ENCODE measurements around the gene KLF6. TPM values are rescaled to one million over a fixed set of nuclear protein-coding genes. Genes with fewer than 3 reads are reported as not detected.
"Not testable (repeated sequence)": the region's sequence is repeated elsewhere in the genome, so short reads cannot be mapped to it uniquely, and the experiment has no call there.

The KLF6 gene
- total and polyA plus RNA-seq, 5 donors from 2014 or later = 630 to 1,887 (median 680) TPM

DNA sequence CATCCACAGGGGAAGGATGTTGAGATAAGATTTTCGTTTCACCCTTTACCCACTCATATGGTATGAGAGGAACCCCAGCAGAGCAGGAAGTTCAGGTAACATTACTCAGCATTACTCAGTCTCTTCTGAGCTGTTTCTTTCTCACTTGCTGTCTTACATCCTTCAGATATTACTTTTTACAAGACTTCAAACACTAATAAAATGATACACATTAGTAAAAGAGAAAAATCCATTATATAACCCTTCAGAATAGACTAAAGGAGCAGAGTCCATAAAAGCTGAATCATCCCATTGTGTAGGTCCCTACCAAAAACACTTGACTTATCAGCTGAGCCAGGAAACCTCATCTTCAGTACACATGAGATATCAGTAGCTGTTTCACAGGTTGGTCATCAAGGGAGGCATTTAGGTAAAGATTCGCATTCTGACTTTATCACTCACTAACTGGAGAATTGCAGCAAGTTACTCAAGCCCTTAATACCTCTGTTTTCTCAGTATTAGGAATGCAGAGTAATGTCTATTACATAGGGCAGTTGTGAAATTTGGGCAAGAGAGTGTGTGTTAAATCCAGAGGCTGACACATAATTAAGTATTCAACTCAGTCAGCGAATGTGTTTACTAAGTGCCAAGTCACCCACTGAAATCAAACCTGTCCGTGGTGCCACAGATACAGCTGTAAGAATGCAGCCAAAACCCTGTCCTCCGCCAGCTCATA lies 44.7 kb downstream of the KLF6 start:
- H3K27ac ChIP-seq (ENCODE audit: insufficient read depth, low read length, poor library complexity, severe bottlenecking) = peak overlapping the region; percentile 57
- no peaks in the 10 kb centered on the region for H3K27me3 ChIP-seq (ENCODE audit: control insufficient read depth, insufficient read depth, low read length)
- no peaks in the 10 kb centered on the region for H3K27me3 Mint-ChIP-seq
- no peaks in the 10 kb centered on the region for H3K36me3 ChIP-seq (ENCODE audit: control insufficient read depth, insufficient read depth, low read length)
- peak overlapping the region; percentile 34 for H3K4me3 ChIP-seq (ENCODE audit: low read depth, low read length)
- peak overlapping the region; percentile 0 to 83 (median 47) for H3K4me3 Mint-ChIP-seq
- H3K9me3 ChIP-seq (ENCODE audit: control insufficient read depth in 2 of 2, low read length in 2 of 2) = no peaks in the 10 kb centered on the region
- H3K4me1 Mint-ChIP-seq = peaks cover 6 to 34% (median 22%) of the 10 kb centered on the region in 4 donors
- no peaks in the 10 kb centered on the region for H3K9me3 Mint-ChIP-seq
- H3K27ac Mint-ChIP-seq = peak overlapping the region; percentile 4 to 87 (median 46)
- H3K4me1 ChIP-seq (ENCODE audit: control insufficient read depth, insufficient read depth, low read length, poor library complexity, severe bottlenecking) = peaks cover 12% of the 10 kb centered on the region
- no peaks in the 10 kb centered on the region for H3K36me3 Mint-ChIP-seq
- DNase-seq (peak in 2 of 3 donors; percentile 11 to 75), ATAC-seq (ENCODE audit: low read depth in 2 of 2) (peak; percentile 79 to 91)

DNA sequence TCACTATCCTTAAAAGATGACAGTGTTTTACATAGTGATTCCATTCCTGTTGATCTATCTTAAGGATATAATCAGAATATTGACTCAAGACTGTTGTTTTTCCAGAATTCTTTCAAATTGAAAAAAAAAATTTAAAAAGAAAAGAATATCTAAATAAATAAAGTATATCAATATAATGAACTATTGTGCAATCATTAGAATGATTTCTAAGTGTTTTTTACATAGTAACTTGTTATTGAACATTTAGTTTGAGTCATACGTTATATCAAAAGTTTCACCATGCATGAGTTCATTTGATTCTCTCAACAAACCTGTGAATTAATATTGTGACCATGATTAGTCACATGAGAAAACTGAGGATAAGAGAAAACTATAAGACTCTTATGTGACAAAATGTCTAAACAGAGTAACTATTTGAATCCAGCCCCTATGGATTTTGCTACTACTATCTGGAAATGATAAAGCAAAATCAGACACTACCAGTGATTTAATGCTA lies 46.1 kb downstream of the KLF6 start:
- ATAC-seq (ENCODE audit: low read depth in 2 of 2) (no peak), DNase-seq (no peak)
- Mint-ChIP-seq H3K4me1 (peaks cover 6 to 29% (median 22%) of the 10 kb centered on the region in 4 donors), H3K9me3 (no peaks in the 10 kb centered on the region), H3K36me3 (no peaks in the 10 kb centered on the region), H3K27me3 (no peaks in the 10 kb centered on the region), H3K27ac (peak overlapping the region in 1 of 3 donors; percentile 16), H3K4me3 (no peak overlapping the region)
- Histone ChIP-seq H3K27ac (ENCODE audit: insufficient read depth, low read length, poor library complexity, severe bottlenecking) (no peak overlapping the region), H3K4me3 (ENCODE audit: low read depth, low read length) (no peak overlapping the region), H3K27me3 (ENCODE audit: control insufficient read depth, insufficient read depth, low read length) (no peaks in the 10 kb centered on the region), H3K4me1 (ENCODE audit: control insufficient read depth, insufficient read depth, low read length, poor library complexity, severe bottlenecking) (peaks cover 12% of the 10 kb centered on the region), H3K9me3 (ENCODE audit: control insufficient read depth in 2 of 2, low read length in 2 of 2) (no peaks in the 10 kb centered on the region), H3K36me3 (ENCODE audit: control insufficient read depth, insufficient read depth, low read length) (no peaks in the 10 kb centered on the region)

DNA sequence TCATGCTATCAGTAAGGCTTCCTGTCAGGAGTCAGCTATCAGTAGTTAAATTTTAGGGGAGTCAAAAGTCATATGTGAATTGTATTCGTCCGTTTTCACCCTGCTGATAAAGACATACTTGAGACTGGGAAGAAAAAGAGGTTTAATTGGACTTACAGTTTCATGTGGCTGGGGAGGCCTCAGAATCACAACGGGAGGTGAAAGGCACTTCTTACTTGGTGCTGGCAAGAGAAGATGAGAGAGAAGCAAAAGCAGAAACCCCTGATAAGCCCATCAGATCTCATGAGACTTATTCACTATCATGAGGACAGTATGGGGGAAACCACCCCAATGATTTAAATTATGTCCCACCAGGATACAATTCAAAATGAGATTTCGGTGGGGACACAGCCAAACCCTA lies 47.1 kb downstream of the KLF6 start:
- no peak for ATAC-seq (ENCODE audit: low read depth in 2 of 2)
- Histone ChIP-seq H3K4me1 (ENCODE audit: control insufficient read depth, insufficient read depth, low read length, poor library complexity, severe bottlenecking) (peaks cover 12% of the 10 kb centered on the region), H3K27me3 (ENCODE audit: control insufficient read depth, insufficient read depth, low read length) (no peaks in the 10 kb centered on the region), H3K4me3 (ENCODE audit: low read depth, low read length) (no peak overlapping the region), H3K27ac (ENCODE audit: insufficient read depth, low read length, poor library complexity, severe bottlenecking) (no peak overlapping the region), H3K9me3 (ENCODE audit: control insufficient read depth in 2 of 2, low read length in 2 of 2) (no peaks in the 10 kb centered on the region), H3K36me3 (ENCODE audit: control insufficient read depth, insufficient read depth, low read length) (no peaks in the 10 kb centered on the region)
- Mint-ChIP-seq H3K27me3 (no peaks in the 10 kb centered on the region), H3K4me1 (peaks cover 6 to 29% (median 22%) of the 10 kb centered on the region in 4 donors), H3K27ac (no peak overlapping the region), H3K4me3 (no peak overlapping the region), H3K36me3 (no peaks in the 10 kb centered on the region), H3K9me3 (no peaks in the 10 kb centered on the region)
- no peak for DNase-seq

DNA sequence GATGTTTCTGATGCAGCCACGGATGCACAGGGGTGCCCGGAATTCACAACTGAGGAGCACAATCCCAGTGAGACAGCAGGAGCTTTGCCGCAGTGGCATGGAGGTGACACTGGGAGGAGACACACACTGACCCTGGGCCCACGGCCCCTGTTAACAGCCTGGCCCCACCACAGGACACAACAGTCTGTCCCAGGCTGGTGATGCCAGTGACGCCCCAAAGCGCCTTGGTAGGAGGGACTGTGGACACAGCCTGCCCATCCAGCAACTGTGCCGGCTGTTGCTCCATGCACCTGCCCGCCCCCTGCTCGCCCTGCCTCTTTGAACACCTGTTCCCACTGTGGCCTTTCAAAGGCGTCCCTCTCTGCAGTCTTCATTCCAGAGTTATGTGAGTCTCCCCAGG lies 49.8 kb downstream of the KLF6 start:
- Histone ChIP-seq H3K4me3 (ENCODE audit: low read depth, low read length) (no peak overlapping the region), H3K9me3 (ENCODE audit: control insufficient read depth in 2 of 2, low read length in 2 of 2) (no peaks in the 10 kb centered on the region), H3K27me3 (ENCODE audit: control insufficient read depth, insufficient read depth, low read length) (no peaks in the 10 kb centered on the region), H3K36me3 (ENCODE audit: control insufficient read depth, insufficient read depth, low read length) (no peaks in the 10 kb centered on the region), H3K4me1 (ENCODE audit: control insufficient read depth, insufficient read depth, low read length, poor library complexity, severe bottlenecking) (peaks cover 3% of the 10 kb centered on the region), H3K27ac (ENCODE audit: insufficient read depth, low read length, poor library complexity, severe bottlenecking) (no peak overlapping the region)
- H3K27me3 Mint-ChIP-seq = no peaks in the 10 kb centered on the region
- H3K27ac Mint-ChIP-seq = peak overlapping the region in 1 of 3 donors; percentile 24
- DNase-seq = no peak
- peaks cover 0 to 4% (median 0%) of the 10 kb centered on the region in 7 donors for H3K9me3 Mint-ChIP-seq
- H3K4me1 Mint-ChIP-seq = peaks cover 5 to 11% (median 9%) of the 10 kb centered on the region in 4 donors
- peak in 1 of 2 donors; percentile 49 for ATAC-seq (ENCODE audit: low read depth in 2 of 2)
- H3K4me3 Mint-ChIP-seq = no peak overlapping the region
- H3K36me3 Mint-ChIP-seq = peaks cover 5% of the 10 kb centered on the region

DNA sequence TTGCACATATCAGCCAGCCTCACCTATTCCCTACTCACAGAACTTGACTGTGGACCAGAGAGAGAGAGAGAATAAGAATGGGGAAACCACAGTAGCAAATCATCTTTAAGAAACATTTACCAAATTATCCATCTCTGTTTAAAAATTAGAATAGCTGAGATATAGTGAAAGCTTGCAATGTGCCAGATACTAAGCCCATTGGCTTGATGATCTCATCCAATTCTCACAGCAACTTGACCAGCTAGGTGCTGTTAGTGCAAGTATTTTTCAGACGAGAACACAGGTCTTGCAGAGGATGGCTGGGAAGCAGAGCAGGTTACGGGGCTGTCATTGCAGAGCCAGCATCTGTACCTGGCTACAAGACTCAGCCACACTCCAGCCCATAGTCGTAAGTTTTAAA lies 50.9 kb downstream of the KLF6 start:
- peaks cover 0 to 6% (median 4%) of the 10 kb centered on the region in 4 donors for H3K4me1 Mint-ChIP-seq
- H3K27me3 ChIP-seq (ENCODE audit: control insufficient read depth, insufficient read depth, low read length) = no peaks in the 10 kb centered on the region
- ATAC-seq (ENCODE audit: low read depth in 2 of 2) (no peak), DNase-seq (no peak)
- no peak overlapping the region for H3K27ac ChIP-seq (ENCODE audit: insufficient read depth, low read length, poor library complexity, severe bottlenecking)
- no peak overlapping the region for H3K4me3 Mint-ChIP-seq
- no peaks in the 10 kb centered on the region for H3K36me3 ChIP-seq (ENCODE audit: control insufficient read depth, insufficient read depth, low read length)
- no peaks in the 10 kb centered on the region for H3K9me3 ChIP-seq (ENCODE audit: control insufficient read depth in 2 of 2, low read length in 2 of 2)
- peaks cover 0 to 4% (median 0%) of the 10 kb centered on the region in 7 donors for H3K9me3 Mint-ChIP-seq
- H3K27ac Mint-ChIP-seq = no peak overlapping the region
- H3K27me3 Mint-ChIP-seq = no peaks in the 10 kb centered on the region
- H3K4me1 ChIP-seq (ENCODE audit: control insufficient read depth, insufficient read depth, low read length, poor library complexity, severe bottlenecking) = no peaks in the 10 kb centered on the region
- peaks cover 5% of the 10 kb centered on the region for H3K36me3 Mint-ChIP-seq
- H3K4me3 ChIP-seq (ENCODE audit: low read depth, low read length) = no peak overlapping the region

DNA sequence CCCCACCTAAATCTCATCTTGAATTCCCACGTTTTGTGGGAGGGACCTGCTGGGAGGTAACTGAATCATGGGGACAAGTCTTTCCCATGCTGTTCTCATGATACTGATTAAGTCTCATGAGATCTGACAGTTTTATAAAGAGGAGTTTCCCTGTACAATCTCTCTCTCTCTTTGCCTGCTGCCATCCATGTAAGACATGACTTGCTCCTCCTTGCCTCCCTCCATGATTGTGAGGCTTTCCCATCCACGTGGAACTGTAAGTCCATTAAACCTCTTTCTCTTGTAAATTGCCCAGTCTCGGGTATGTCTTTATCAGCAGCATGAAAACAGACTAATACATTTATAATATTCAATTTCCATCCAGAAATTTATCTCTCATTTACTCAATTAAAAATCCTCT lies 52.8 kb downstream of the KLF6 start:
- H3K4me1 Mint-ChIP-seq; H3K4me1 ChIP-seq (ENCODE audit: control insufficient read depth, insufficient read depth, low read length, poor library complexity, severe bottlenecking); DNase-seq; H3K4me3 ChIP-seq (ENCODE audit: low read depth, low read length); H3K9me3 Mint-ChIP-seq; ATAC-seq (ENCODE audit: low read depth in 2 of 2); H3K27me3 Mint-ChIP-seq; H3K4me3 Mint-ChIP-seq; H3K27ac ChIP-seq (ENCODE audit: insufficient read depth, low read length, poor library complexity, severe bottlenecking); H3K27ac Mint-ChIP-seq; H3K36me3 ChIP-seq (ENCODE audit: control insufficient read depth, insufficient read depth, low read length); H3K36me3 Mint-ChIP-seq; H3K9me3 ChIP-seq (ENCODE audit: control insufficient read depth in 2 of 2, low read length in 2 of 2); H3K27me3 ChIP-seq (ENCODE audit: control insufficient read depth, insufficient read depth, low read length): not testable (repeated sequence)

DNA sequence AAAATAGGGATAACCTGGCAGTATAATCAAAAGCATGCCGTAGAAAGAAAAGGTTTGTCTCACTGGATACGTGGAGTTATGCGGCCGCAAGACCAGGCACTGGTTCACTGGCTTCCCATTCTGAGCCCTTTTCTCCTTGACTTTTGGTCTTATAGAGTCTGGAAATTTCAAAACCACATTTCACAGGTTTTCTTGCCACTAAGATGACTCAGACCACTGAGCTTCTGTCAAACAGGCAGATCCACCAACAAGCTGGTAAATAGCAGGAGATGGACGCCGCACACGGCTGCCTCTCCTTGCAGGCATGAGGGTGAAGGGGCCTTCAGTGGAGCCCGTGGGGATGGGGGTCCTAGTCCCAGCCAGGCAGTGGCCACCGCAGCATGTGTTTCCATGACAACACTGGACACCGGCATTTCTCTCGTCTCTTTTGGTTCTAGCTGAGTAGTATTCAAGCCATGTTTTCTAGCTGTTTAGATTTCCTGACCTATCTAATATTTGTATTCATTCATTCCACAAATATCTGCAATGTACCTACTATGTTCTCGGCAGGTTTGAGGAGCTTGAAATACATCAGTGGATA lies 55.5 kb downstream of the KLF6 start:
- DNase-seq (no peak), ATAC-seq (ENCODE audit: low read depth in 2 of 2) (no peak)
- peaks cover 0 to 4% (median 0%) of the 10 kb centered on the region in 7 donors for H3K9me3 Mint-ChIP-seq
- no peaks in the 10 kb centered on the region for H3K4me1 ChIP-seq (ENCODE audit: control insufficient read depth, insufficient read depth, low read length, poor library complexity, severe bottlenecking)
- H3K4me3 ChIP-seq (ENCODE audit: low read depth, low read length) = no peak overlapping the region
- H3K36me3 ChIP-seq (ENCODE audit: control insufficient read depth, insufficient read depth, low read length) = no peaks in the 10 kb centered on the region
- H3K36me3 Mint-ChIP-seq = peaks cover 5% of the 10 kb centered on the region
- H3K27ac ChIP-seq (ENCODE audit: insufficient read depth, low read length, poor library complexity, severe bottlenecking) = no peak overlapping the region
- no peaks in the 10 kb centered on the region for H3K27me3 ChIP-seq (ENCODE audit: control insufficient read depth, insufficient read depth, low read length)
- H3K27me3 Mint-ChIP-seq = no peaks in the 10 kb centered on the region
- H3K27ac Mint-ChIP-seq = no peak overlapping the region
- peaks cover 0 to 2% (median 0%) of the 10 kb centered on the region in 4 donors for H3K4me1 Mint-ChIP-seq
- no peaks in the 10 kb centered on the region for H3K9me3 ChIP-seq (ENCODE audit: control insufficient read depth in 2 of 2, low read length in 2 of 2)
- peak overlapping the region in 1 of 4 donors; percentile 38 for H3K4me3 Mint-ChIP-seq
